GM12872 (cell line): Measurements from ENCODE around the gene KLF15.

ENCODE experiments used
- CTCF ChIP-seq: IDR thresholded peaks from 3 replicates; pipeline ENCODE4 v1.5.1; 2011; ENCODE audit warnings: low read depth, mild to moderate bottlenecking, low read length, moderate library complexity; ENCODE audit not compliant: insufficient read depth

The KLF15 gene

GRCh38 chr3:126309165-126309564 is 48.0 kb downstream of the KLF15 start:
- TF ChIP-seq CTCF, result no peak

- TF ChIP-seq CTCF, result no peak
Measured at GRCh38 chr3:126308394-126309125, 48.6 kb downstream of the KLF15 start.

- TF ChIP-seq CTCF, result no peak
Measured at GRCh38 chr3:126307591-126308393, 49.4 kb downstream of the KLF15 start.

- no peak for TF ChIP-seq CTCF
Measured at GRCh38 chr3:126306888-126307482, 50.2 kb downstream of the KLF15 start.

- TF ChIP-seq CTCF, result no peak
Measured at GRCh38 chr3:126306397-126306796, 50.8 kb downstream of the KLF15 start.

GRCh38 chr3:126305427-126305826 is 51.8 kb downstream of the KLF15 start:
- TF ChIP-seq CTCF, result no peak

- no peak for TF ChIP-seq CTCF
Measured at GRCh38 chr3:126304704-126305103, 52.5 kb downstream of the KLF15 start.
